PC-3 (cell line): ENCODE results near the gene GSTP1. TPM values are rescaled to one million over a fixed set of nuclear protein-coding genes. Genes with fewer than 3 reads are reported as not detected.

Experiments used
- ATAC-seq: fragments of 200-7000 bp; cut with Tn5 transposase; 2 replicates; pipeline ENCODE4 v1.9.1; 2020; ENCODE audit warnings: mild to moderate bottlenecking, moderate library complexity
- BruUV-seq: library from RNA; stranded (reverse); fragments of 400-500 nt; replicated peaks from 2 replicates; lab custom pipeline; 2021; lab: Mats Ljungman, UMichigan
- CTCF ChIA-PET: fragments of 300-600 bp; sonication (Branson Sonifier 250); formaldehyde crosslinking; loops from one replicate; lab custom pipeline; 2022; ENCODE audit warnings: antibody characterized with exemption; lab: Charles Lee
- POLR2A ChIA-PET: fragments of 300-600 bp; sonication (Branson Sonifier 250); formaldehyde crosslinking; loops from one replicate; lab custom pipeline; 2022; ENCODE audit warnings: antibody characterized with exemption; ENCODE audit not compliant: unreplicated experiment; lab: Charles Lee
- DNase-seq: peaks from one replicate; pipeline ENCODE4 v3.0.0-alpha.2; 2015
- H2AFZ ChIP-seq: fragments of 300-600 bp; sonication (generic); 2 replicates; pipeline ENCODE4 v1.6.0; 2016; ENCODE audit warnings: antibody characterized with exemption, low read length
- H3F3A ChIP-seq: fragments of 300-600 bp; sonication (generic); one replicate; pipeline ENCODE4 v1.6.0; 2017; ENCODE audit warnings: antibody characterized with exemption, low read length, control low read depth, mild to moderate bottlenecking; ENCODE audit not compliant: unreplicated experiment
- H3K27ac ChIP-seq: fragments of 300-600 bp; sonication (generic); 2 replicates; pipeline ENCODE4 v1.5.1; 2016; ENCODE audit warnings: mild to moderate bottlenecking, low read length
- H3K27me3 ChIP-seq: fragments of 300-600 bp; sonication (generic); 2 replicates; pipeline ENCODE4 v1.6.1; 2016; ENCODE audit warnings: low read length, mixed read lengths
- H3K36me3 ChIP-seq: fragments of 300-600 bp; sonication (generic); 2 replicates; pipeline ENCODE4 v1.6.1; 2016; ENCODE audit warnings: low read depth, mixed run types, low read length, mixed read lengths
- H3K4me1 ChIP-seq: fragments of 300-600 bp; sonication (generic); 2 replicates; pipeline ENCODE4 v1.5.1; 2016; ENCODE audit warnings: low read length; ENCODE audit not compliant: insufficient read depth
- H3K4me2 ChIP-seq: fragments of 300-600 bp; sonication (generic); 2 replicates; pipeline ENCODE4 v1.6.0; 2016; ENCODE audit warnings: low read length
- H3K4me3 ChIP-seq: fragments of 300-600 bp; sonication (generic); 2 replicates; pipeline ENCODE4 v1.5.1; 2016; ENCODE audit warnings: mild to moderate bottlenecking, low read length, mixed read lengths
- H3K79me2 ChIP-seq: fragments of 300-600 bp; sonication (generic); 2 replicates; pipeline ENCODE4 v1.6.1; 2017; ENCODE audit warnings: low read length, mixed read lengths
- H3K9ac ChIP-seq: fragments of 300-600 bp; sonication (generic); 2 replicates; pipeline ENCODE4 v1.6.0; 2016; ENCODE audit warnings: mild to moderate bottlenecking, low read length
- H3K9me2 ChIP-seq: fragments of 300-600 bp; sonication (generic); replicated peaks from 2 replicates; pipeline ENCODE4 v1.6.1; 2016; ENCODE audit warnings: mixed run types, low read length, mixed read lengths
- H3K9me3 ChIP-seq: fragments of 300-600 bp; sonication (generic); 2 replicates; pipeline ENCODE4 v1.6.1; 2016; ENCODE audit warnings: low read length, mixed read lengths
- H4K20me1 ChIP-seq: fragments of 300-600 bp; sonication (generic); 2 replicates; pipeline ENCODE4 v1.6.1; 2016; ENCODE audit warnings: low read length, mixed read lengths
- CTCF ChIP-seq: fragments of 300-600 bp; sonication (generic); conservative IDR thresholded peaks from 2 replicates; pipeline ENCODE4 v1.5.1; 2017; ENCODE audit warnings: antibody characterized with exemption, low read depth, mild to moderate bottlenecking, low read length
- EZH2 ChIP-seq: fragments of 300-600 bp; sonication (generic); IDR thresholded peaks from one replicate; pipeline ENCODE4 v1.6.1; 2017; ENCODE audit warnings: antibody characterized with exemption, mild to moderate bottlenecking, low read length; ENCODE audit not compliant: unreplicated experiment
- EZH2phosphoT487 ChIP-seq: fragments of 300-600 bp; sonication (generic); IDR thresholded peaks from 2 replicates; pipeline ENCODE4 v1.6.1; 2018; ENCODE audit warnings: mild to moderate bottlenecking, antibody characterized with exemption, low read length, borderline replicate concordance
- intact Hi-C: fragments of 100-400 bp; cut with micrococcal nuclease; formaldehyde crosslinking; loops from 2 replicates; pipeline ENCODE4 v1.9.0; 2023
- total RNA-seq: library from RNA; depleted of rRNA; stranded (reverse); fragments of >200 nt; gene quantifications from 2 replicates; pipeline ENCODE4 v1.2.3, GENCODE V29; 2014

Gene GSTP1
- total RNA-seq, 1 experiment from 2014 or later: 1,154 TPM

DNA sequence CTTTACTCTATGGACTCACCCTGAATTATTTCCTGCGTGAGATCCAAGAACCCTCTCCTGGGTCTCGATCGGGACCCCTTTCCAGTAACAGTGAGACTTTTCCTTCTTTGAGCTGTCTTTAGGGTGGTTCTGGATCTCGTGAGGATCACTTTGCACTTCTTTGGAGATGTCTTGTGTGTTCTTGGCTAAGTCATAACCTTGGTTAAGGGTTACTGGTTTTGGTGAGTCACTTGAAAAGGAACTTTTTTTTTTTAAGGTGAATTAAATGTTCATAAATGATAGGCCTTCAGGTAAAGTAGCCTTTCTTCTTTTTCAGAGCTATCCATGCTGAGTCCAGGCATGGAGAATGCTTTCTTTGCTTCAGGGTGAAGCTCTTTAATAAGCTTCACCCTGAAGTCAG lies 19.4 kb upstream of the GSTP1 start:
- peaks cover 28% of the 10 kb centered on the region for H3K4me1 ChIP-seq
- H3K36me3 ChIP-seq: no peaks in the 10 kb centered on the region
- H3K9me3 ChIP-seq: no peaks in the 10 kb centered on the region
- peak overlapping the region; percentile 30; the same call in 1 of the 2 replicates for H3K4me3 ChIP-seq
- ATAC-seq (peak; percentile 60), DNase-seq (peak; percentile 63)
- H3K9ac ChIP-seq: no peak overlapping the region
- POLR2A ChIA-PET: no interaction called here
- intact Hi-C loops: no loop called here
- H3K79me2 ChIP-seq: no peaks in the 10 kb centered on the region
- peak overlapping the region; percentile 79 for H3K27ac ChIP-seq
- no peak overlapping the region for H2AFZ ChIP-seq
- no peaks in the 10 kb centered on the region for H4K20me1 ChIP-seq
- H3F3A ChIP-seq: no peaks in the 10 kb centered on the region
- peak overlapping the region; percentile 83 for H3K4me2 ChIP-seq
- no peaks in the 10 kb centered on the region for H3K27me3 ChIP-seq
- no peak for TF ChIP-seq EZH2
- no peak for TF ChIP-seq EZH2phosphoT487
- no peak for TF ChIP-seq CTCF
- BruUV-seq: no TSS peak
- no peaks in the 10 kb centered on the region for H3K9me2 ChIP-seq
- CTCF ChIA-PET: no interaction called here

DNA sequence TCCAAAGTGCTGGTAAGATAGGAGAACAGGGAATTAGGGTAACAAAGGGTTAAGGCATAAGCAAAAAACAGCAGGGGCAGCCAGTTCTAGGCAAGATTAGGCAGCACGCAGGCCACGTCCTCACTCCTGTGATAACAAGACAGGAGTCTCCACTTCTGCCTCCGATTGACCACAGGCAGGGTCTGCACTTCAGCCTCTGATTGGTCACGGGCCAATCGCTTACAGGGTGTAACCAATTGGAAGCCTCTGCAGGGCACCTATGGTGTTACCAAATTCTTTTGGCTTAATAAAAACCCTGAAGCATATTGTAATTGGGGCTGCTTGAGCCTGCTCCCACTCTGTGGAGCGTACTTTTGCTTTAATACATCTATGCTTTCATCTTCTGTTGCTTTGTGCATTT lies 12.2 kb upstream of the GSTP1 start:
- Histone ChIP-seq H3K36me3 (no peaks in the 10 kb centered on the region), H3F3A (no peaks in the 10 kb centered on the region), H3K27me3 (no peaks in the 10 kb centered on the region), H3K9ac (no peak overlapping the region), H3K4me1 (peaks cover 10% of the 10 kb centered on the region), H3K79me2 (no peaks in the 10 kb centered on the region), H3K9me2 (no peaks in the 10 kb centered on the region), H4K20me1 (no peaks in the 10 kb centered on the region), H3K4me3 (no peak overlapping the region), H2AFZ (no peak overlapping the region), H3K9me3 (no peaks in the 10 kb centered on the region), H3K27ac (no peak overlapping the region), H3K4me2 (no peak overlapping the region)
- ChIA-PET CTCF (no interaction called here), POLR2A (no interaction called here)
- no peak for ATAC-seq
- intact Hi-C loops: loop anchor here (5.0 kb wide), 1 partner anchor 86 kb away; no protein-coding TSS in a partner anchor
- TF ChIP-seq EZH2 (no peak), CTCF (no peak), EZH2phosphoT487 (no peak)
- DNase-seq: no peak
- no TSS peak for BruUV-seq

DNA sequence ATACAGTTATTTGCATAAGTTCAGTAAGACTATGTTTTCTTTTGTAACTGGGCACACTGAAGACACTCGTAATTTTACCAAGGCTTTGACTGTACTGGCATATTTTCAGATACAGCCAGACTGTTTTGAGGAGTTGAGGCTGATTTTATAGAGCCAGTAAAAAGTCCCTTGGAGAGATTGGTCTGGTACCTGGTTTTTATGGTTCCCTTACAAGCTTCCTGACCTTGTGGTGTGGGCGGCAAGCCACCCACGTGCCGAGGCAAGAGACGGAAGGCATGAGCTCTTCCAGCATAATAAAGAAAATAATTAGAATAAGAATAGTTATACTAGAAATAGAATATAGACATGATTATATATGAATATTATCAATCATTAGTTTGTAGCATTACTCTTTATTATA lies 11.3 kb upstream of the GSTP1 start:
- BruUV-seq: no TSS peak
- Histone ChIP-seq H3K36me3 (no peaks in the 10 kb centered on the region), H3K4me1 (peaks cover 10% of the 10 kb centered on the region), H3K4me2 (no peak overlapping the region), H2AFZ (no peak overlapping the region), H3K79me2 (no peaks in the 10 kb centered on the region), H3K9me2 (no peaks in the 10 kb centered on the region), H3K9ac (no peak overlapping the region), H3K27me3 (no peaks in the 10 kb centered on the region), H3K9me3 (no peaks in the 10 kb centered on the region), H3K27ac (no peak overlapping the region), H4K20me1 (no peaks in the 10 kb centered on the region), H3F3A (no peaks in the 10 kb centered on the region), H3K4me3 (no peak overlapping the region)
- POLR2A ChIA-PET: no interaction called here
- intact Hi-C loops: loop anchor here (1.0 to 5.0 kb wide), 2 partner anchors 34 to 85 kb away; partner anchors contain the start of gene NDUFV1
- CTCF ChIA-PET: interaction anchor here (0.6 to 1.0 kb wide), 4 partner anchors 10 to 414 kb away, joined by 3 to 4 read pairs (median 4); no protein-coding TSS in a partner anchor
- DNase-seq (no peak), ATAC-seq (no peak)
- TF ChIP-seq CTCF (no peak), EZH2phosphoT487 (no peak), EZH2 (no peak)
